Thyroid gland (tissue), 4 donors: Measurements from ENCODE around the gene BSN. TPM values are rescaled to one million over a fixed set of nuclear protein-coding genes. Genes with fewer than 3 reads are reported as not detected.

ENCODE experiments used
- DNase-seq, 2 donors: peaks; one replicate each; pipeline ENCODE4 v3.0.0-alpha.2; 2019
- H3K27ac ChIP-seq, 3 donors: fragments of 200-600 bp; sonication (generic); 1 replicate in 2 of 3; 2 replicates in 1 of 3; pipeline ENCODE4 v1.5.1; 2016 to 2019; ENCODE audit warnings: mild to moderate bottlenecking in 1 of 3, moderate library complexity in 1 of 3
- H3K27me3 ChIP-seq: fragments of 200-600 bp; sonication (generic); one replicate; pipeline ENCODE4 v1.5.1; 2019
- H3K36me3 ChIP-seq, 2 donors: fragments of 200-600 bp; sonication (generic); one replicate each; pipeline ENCODE4 v1.5.1; 2016 to 2019
- H3K4me1 ChIP-seq, 2 donors: fragments of 200-600 bp; sonication (generic); one replicate each; pipeline ENCODE4 v1.5.1; 2017 to 2019
- H3K4me3 ChIP-seq, 3 donors: fragments of 200-600 bp; sonication (generic); replicated peaks in 1 of 3; 1 replicate in 2 of 3; 2 replicates in 1 of 3; pipeline ENCODE4 v1.5.1; 2016; ENCODE audit warnings: mild to moderate bottlenecking in 1 of 3
- H3K9me3 ChIP-seq: fragments of 200-600 bp; sonication (generic); one replicate; pipeline ENCODE4 v1.5.1; 2017
- CTCF ChIP-seq, 6 experiments: fragments of 200-600 bp in 3 of 6; fragments of 450-650 bp in 3 of 6; sonication (generic) in 3 of 6; IDR thresholded peaks; one replicate each; pipeline ENCODE4 v1.5.1; 2016 to 2019; ENCODE audit warnings: antibody characterized with exemption in 6 of 6, mild to moderate bottlenecking in 2 of 6, inconsistent platforms in 1 of 6, moderate library complexity in 1 of 6
- POLR2A ChIP-seq, 2 donors: fragments of 450-650 bp; IDR thresholded peaks; one replicate each; pipeline ENCODE4 v1.6.1; 2017; ENCODE audit warnings: antibody characterized with exemption in 2 of 2, mild to moderate bottlenecking in 2 of 2, moderate library complexity in 1 of 2
- WGBS, 2 donors: methylation state at CpG; one replicate each; pipeline ENCODE4 v1.1.5; 2017; 5-methylcytosine and 5-hydroxymethylcytosine counted together
- intact Hi-C: fragments of 100-400 bp; cut with DNase I; formaldehyde crosslinking; loops from one replicate; pipeline ENCODE4 v1.15.1; 2023
- total RNA-seq, 4 donors: library from RNA; depleted of rRNA; stranded (reverse); fragments of >200 nt; gene quantifications; one replicate each; pipeline ENCODE4 v1.2.3, GENCODE V29; 2016

The BSN gene
- total RNA-seq: 1 to 10 TPM in 2 of 4 donors, under 1 TPM in 2; 0.56 to 1.8 (median 0.99) TPM

- intact Hi-C loops: no loop called here
- Histone ChIP-seq H3K9me3 (no peaks in the 10 kb centered on the region), H3K4me3 (peak within 1 kb of the TSS; percentile 33 to 60 (median 48)), H3K27me3 (no peaks in the 10 kb centered on the region), H3K4me1 (peaks cover 13 to 15% of the 10 kb centered on the region in 2 donors), H3K36me3 (no peaks in the 10 kb centered on the region), H3K27ac (peak within 1 kb of the TSS in 2 of 3 donors; percentile 61 to 62)
- WGBS, 2 donors: 8 to 12% methylated on average over 33 to 36 of the region's 76 CpGs
- DNase-seq: peak; percentile 87 to 89
- no peak for TF ChIP-seq CTCF (IDR thresholded peaks at IDR 0.05)
- TF ChIP-seq POLR2A (IDR thresholded peaks at IDR 0.05): peak in 1 of 2 donors; percentile 25
These were observed at the start of gene BSN for GRCh38 chr3:49553692-49554632. Gene BSN (plus strand): TSS chr3:49554477. CDS start chr3:49554603, 126 bp downstream.

GRCh38 chr3:49506906-49507305 lies 47.4 kb upstream of the BSN start:
- WGBS, 2 donors: 88 to 89% methylated on average over 3 of the region's 3 CpGs
- H3K27ac ChIP-seq: no peak overlapping the region
- H3K9me3 ChIP-seq: no peaks in the 10 kb centered on the region
- no peak for TF ChIP-seq CTCF (IDR thresholded peaks at IDR 0.05)
- no peaks in the 10 kb centered on the region for H3K4me1 ChIP-seq
- intact Hi-C loops: no loop called here
- no peaks in the 10 kb centered on the region for H3K27me3 ChIP-seq
- H3K4me3 ChIP-seq: no peak overlapping the region
- H3K36me3 ChIP-seq: peaks cover 5 to 9% of the 10 kb centered on the region in 2 donors
- DNase-seq: no peak

- H3K9me3 ChIP-seq: no peaks in the 10 kb centered on the region
- no peak overlapping the region for H3K27ac ChIP-seq
- H3K27me3 ChIP-seq: no peaks in the 10 kb centered on the region
- no peak for DNase-seq
- intact Hi-C loops: no loop called here
- WGBS, 2 donors: 42 to 47% methylated on average over 2 of the region's 2 CpGs
- H3K36me3 ChIP-seq: peaks cover 5 to 9% of the 10 kb centered on the region in 2 donors
- no peaks in the 10 kb centered on the region for H3K4me1 ChIP-seq
- no peak overlapping the region for H3K4me3 ChIP-seq
- TF ChIP-seq POLR2A (IDR thresholded peaks at IDR 0.05): no peak
- TF ChIP-seq CTCF (IDR thresholded peaks at IDR 0.05): no peak
These were observed 45.2 kb upstream of the BSN start for GRCh38 chr3:49509028-49509561.

GRCh38 chr3:49511639-49512038 lies 42.6 kb upstream of the BSN start:
- intact Hi-C loops: no loop called here
- Histone ChIP-seq H3K4me3 (no peak overlapping the region), H3K4me1 (no peaks in the 10 kb centered on the region), H3K27ac (no peak overlapping the region), H3K36me3 (peaks cover 8 to 9% of the 10 kb centered on the region in 2 donors), H3K9me3 (no peaks in the 10 kb centered on the region), H3K27me3 (no peaks in the 10 kb centered on the region)
- WGBS, 2 donors: 90 to 92% methylated on average over 2 of the region's 2 CpGs
- TF ChIP-seq CTCF (IDR thresholded peaks at IDR 0.05) (no peak), POLR2A (IDR thresholded peaks at IDR 0.05) (no peak)
- DNase-seq: no peak
